Pons (tissue), 1 donor: ENCODE data around the gene CHL1.
"Not testable (repeated sequence)": the region's sequence is repeated elsewhere in the genome, so short reads cannot be mapped to it uniquely, and the experiment has no call there.

ENCODE experiments used
- DNase-seq: peaks from one replicate; pipeline ENCODE4 v3.0.0-alpha.2; 2016; ENCODE audit warnings: low spot score

The CHL1 gene

GRCh38 chr3:332701-333100 lies 136.1 kb downstream of the CHL1 start:
- DNase-seq = no peak

GRCh38 chr3:335240-335639 lies 138.7 kb downstream of the CHL1 start:
- no peak for DNase-seq

- DNase-seq = no peak
These were observed 142.8 kb downstream of the CHL1 start for GRCh38 chr3:339351-339750.

GRCh38 chr3:341998-342397 lies 145.4 kb downstream of the CHL1 start:
- DNase-seq = no peak

GRCh38 chr3:346186-346585 lies 149.6 kb downstream of the CHL1 start:
- DNase-seq = no peak

- no peak for DNase-seq
These were observed 151.0 kb downstream of the CHL1 start for GRCh38 chr3:347581-347980.

- DNase-seq = no peak
These were observed 154.4 kb downstream of the CHL1 start for GRCh38 chr3:350871-351371.

- DNase-seq = no peak
These were observed 156.0 kb downstream of the CHL1 start for GRCh38 chr3:352599-352998.

- no peak for DNase-seq
These were observed 156.7 kb downstream of the CHL1 start for GRCh38 chr3:353191-353739.

GRCh38 chr3:354432-354831 lies 157.9 kb downstream of the CHL1 start:
- peak; percentile 57 for DNase-seq

GRCh38 chr3:355622-356021 lies 159.1 kb downstream of the CHL1 start:
- DNase-seq = no peak

- DNase-seq = no peak
These were observed 160.4 kb downstream of the CHL1 start for GRCh38 chr3:356952-357351.

- DNase-seq = no peak
These were observed 163.1 kb downstream of the CHL1 start for GRCh38 chr3:359672-360071.

- DNase-seq = no peak
These were observed 166.2 kb downstream of the CHL1 start for GRCh38 chr3:362681-363338.

GRCh38 chr3:364287-364686 lies 167.7 kb downstream of the CHL1 start:
- no peak for DNase-seq

GRCh38 chr3:365268-365667 lies 168.7 kb downstream of the CHL1 start:
- no peak for DNase-seq

- DNase-seq = not testable (repeated sequence)
These were observed 169.7 kb downstream of the CHL1 start for GRCh38 chr3:366253-366652.

- DNase-seq = no peak
These were observed 176.7 kb downstream of the CHL1 start for GRCh38 chr3:373193-373779.

- DNase-seq = no peak
These were observed 177.9 kb downstream of the CHL1 start for GRCh38 chr3:374459-374858.

GRCh38 chr3:377158-377561 lies 180.6 kb downstream of the CHL1 start:
- DNase-seq = peak; percentile 34

GRCh38 chr3:380801-381200 lies 184.2 kb downstream of the CHL1 start:
- no peak for DNase-seq

- DNase-seq = no peak
These were observed 188.6 kb downstream of the CHL1 start for GRCh38 chr3:385151-385550.

- DNase-seq = no peak
These were observed 198.2 kb downstream of the CHL1 start for GRCh38 chr3:394775-395174.

GRCh38 chr3:396293-396692 lies 199.7 kb downstream of the CHL1 start:
- DNase-seq = no peak
